ENCODE results near the gene CREBBP.

Gene CREBBP

GRCh38 chr16:3773663-3774062 lies 106.8 kb downstream of the CREBBP start:
- Histone ChIP-seq H3K36me3 (ENCODE audit: insufficient read depth, low read length) (peaks cover 80% of the 10 kb centered on the region), H3K4me3 (ENCODE audit: low read depth, low read length, poor library complexity, severe bottlenecking) (no peak overlapping the region), H3K79me2 (ENCODE audit: insufficient read depth, low read length) (no peaks in the 10 kb centered on the region), H3K9me3 (ENCODE audit: low read length) (no peaks in the 10 kb centered on the region), H4K20me1 (ENCODE audit: insufficient read depth, low read length) (no peaks in the 10 kb centered on the region), H2AFZ (ENCODE audit: low read length) (no peak overlapping the region), H3K4me2 (ENCODE audit: low read length) (no peak overlapping the region), H3K9ac (ENCODE audit: low read length) (no peak overlapping the region), H3K9me2 (ENCODE audit: low read depth, low read length) (no peaks in the 10 kb centered on the region), H3K4me1 (ENCODE audit: insufficient read depth, low read length, severe bottlenecking) (no peaks in the 10 kb centered on the region), H3K27ac (ENCODE audit: low read depth, low read length, poor library complexity, severe bottlenecking) (no peak overlapping the region), H3K27me3 (ENCODE audit: insufficient read depth, low read length) (no peaks in the 10 kb centered on the region), H3F3A (ENCODE audit: insufficient read depth, low read length) (no peaks in the 10 kb centered on the region)
- TF ChIP-seq CTCF (IDR thresholded peaks at IDR 0.05; ENCODE audit: low read length) (no peak), EZH2 (IDR thresholded peaks at IDR 0.05; ENCODE audit: borderline replicate concordance, low read length) (no peak)

GRCh38 chr16:3771513-3771912 lies 109.0 kb downstream of the CREBBP start:
- TF ChIP-seq EZH2 (IDR thresholded peaks at IDR 0.05; ENCODE audit: borderline replicate concordance, low read length) (no peak), CTCF (IDR thresholded peaks at IDR 0.05; ENCODE audit: low read length) (no peak)
- Histone ChIP-seq H3K27ac (ENCODE audit: low read depth, low read length, poor library complexity, severe bottlenecking) (no peak overlapping the region), H3F3A (ENCODE audit: insufficient read depth, low read length) (no peaks in the 10 kb centered on the region), H3K36me3 (ENCODE audit: insufficient read depth, low read length) (peaks cover 81% of the 10 kb centered on the region), H3K9me3 (ENCODE audit: low read length) (no peaks in the 10 kb centered on the region), H4K20me1 (ENCODE audit: insufficient read depth, low read length) (no peaks in the 10 kb centered on the region), H3K4me2 (ENCODE audit: low read length) (no peak overlapping the region), H3K79me2 (ENCODE audit: insufficient read depth, low read length) (no peaks in the 10 kb centered on the region), H3K4me1 (ENCODE audit: insufficient read depth, low read length, severe bottlenecking) (peaks cover 17% of the 10 kb centered on the region), H3K9me2 (ENCODE audit: low read depth, low read length) (no peaks in the 10 kb centered on the region), H3K27me3 (ENCODE audit: insufficient read depth, low read length) (no peaks in the 10 kb centered on the region), H3K4me3 (ENCODE audit: low read depth, low read length, poor library complexity, severe bottlenecking) (no peak overlapping the region), H2AFZ (ENCODE audit: low read length) (no peak overlapping the region), H3K9ac (ENCODE audit: low read length) (no peak overlapping the region)

GRCh38 chr16:3770530-3770929 lies 110.0 kb downstream of the CREBBP start:
- no peaks in the 10 kb centered on the region for H3K9me3 ChIP-seq (ENCODE audit: low read length)
- H3F3A ChIP-seq (ENCODE audit: insufficient read depth, low read length): no peaks in the 10 kb centered on the region
- H3K4me3 ChIP-seq (ENCODE audit: low read depth, low read length, poor library complexity, severe bottlenecking): no peak overlapping the region
- no peak overlapping the region for H3K9ac ChIP-seq (ENCODE audit: low read length)
- peaks cover 17% of the 10 kb centered on the region for H3K4me1 ChIP-seq (ENCODE audit: insufficient read depth, low read length, severe bottlenecking)
- H3K27ac ChIP-seq (ENCODE audit: low read depth, low read length, poor library complexity, severe bottlenecking): no peak overlapping the region
- no peak overlapping the region for H3K4me2 ChIP-seq (ENCODE audit: low read length)
- no peaks in the 10 kb centered on the region for H3K27me3 ChIP-seq (ENCODE audit: insufficient read depth, low read length)
- H3K79me2 ChIP-seq (ENCODE audit: insufficient read depth, low read length): no peaks in the 10 kb centered on the region
- peaks cover 82% of the 10 kb centered on the region for H3K36me3 ChIP-seq (ENCODE audit: insufficient read depth, low read length)
- H3K9me2 ChIP-seq (ENCODE audit: low read depth, low read length): no peaks in the 10 kb centered on the region
- no peak for TF ChIP-seq EZH2 (IDR thresholded peaks at IDR 0.05; ENCODE audit: borderline replicate concordance, low read length)
- TF ChIP-seq CTCF (IDR thresholded peaks at IDR 0.05; ENCODE audit: low read length): no peak
- H2AFZ ChIP-seq (ENCODE audit: low read length): no peak overlapping the region
- H4K20me1 ChIP-seq (ENCODE audit: insufficient read depth, low read length): no peaks in the 10 kb centered on the region
